K562 (cell line): ENCODE measurements around the gene SPOCD1. TPM values are rescaled to one million over a fixed set of nuclear protein-coding genes. Genes with fewer than 3 reads are reported as not detected.
"Not testable (repeated sequence)": the region's sequence is repeated elsewhere in the genome, so short reads cannot be mapped to it uniquely, and the experiment has no call there.

ENCODE experiments used
- ATAC-seq: fragments of 200-7000 bp; cut with Tn5 transposase; 3 replicates; pipeline ENCODE4 v1.9.1; 2020; ENCODE audit warnings: moderate library complexity
- BruUV-seq: library from RNA; stranded (reverse); fragments of 400-500 nt; replicated peaks from 2 replicates; lab custom pipeline; 2021; lab: Mats Ljungman, UMichigan
- CTCF ChIA-PET: fragments of 300-600 bp; formaldehyde crosslinking; extraction: SDS; loops from one replicate; lab custom pipeline; 2021; ENCODE audit warnings: low intra/inter-chr PET ratio; lab: Yijun Ruan, JAX
- POLR2A ChIA-PET: fragments of 300-600, 350-650 bp; sonication (Branson Sonifier 250); formaldehyde crosslinking; extraction: SDS; loops from one replicate; lab custom pipeline; 2021; ENCODE audit warnings: antibody characterized with exemption, inconsistent platforms; lab: Yijun Ruan, JAX
- DNase-seq, 4 experiments: peaks; one replicate each; pipeline versions ENCODE4 v3.0.0 to v3.0.0-alpha.2; 2011 to 2018; ENCODE audit warnings: low spot score in 3 of 4, mixed read lengths in 3 of 4; ENCODE audit errors: extremely low read depth in 1 of 4
- FAIRE-seq: peaks from 2 replicates; lab custom pipeline; 2011; peaks lifted over from hg19 to GRCh38; lab: Jason Lieb, UNC
- H2AFZ ChIP-seq: 2 replicates; pipeline ENCODE4 v1.6.0; 2011; ENCODE audit warnings: low read depth, low read length, control low read depth, inconsistent platforms
- H3K27ac ChIP-seq: fragments of 200-600 bp; 3 replicates; pipeline ENCODE4 v1.8.0; 2011; ENCODE audit warnings: low read depth, mild to moderate bottlenecking, control low read depth, inconsistent platforms, low read length, moderate library complexity, mixed read lengths; ENCODE audit errors: extremely low read depth
- H3K27me3 ChIP-seq, 2 experiments: fragments of 300-600 bp in 1 of 2; 2 replicates in 1 of 2; 3 replicates in 1 of 2; pipeline versions ENCODE4 v1.6.0 to v1.8.0; 2011; ENCODE audit warnings: inconsistent platforms in 2 of 2, low read length in 2 of 2, mild to moderate bottlenecking in 1 of 2, mixed read lengths in 1 of 2, moderate library complexity in 1 of 2; ENCODE audit not compliant: control insufficient read depth in 2 of 2, insufficient read depth in 2 of 2
- H3K36me3 ChIP-seq: fragments of 300-600 bp; 3 replicates; pipeline ENCODE4 v1.8.0; 2011; ENCODE audit warnings: mild to moderate bottlenecking, low read length, inconsistent platforms; ENCODE audit not compliant: control insufficient read depth, insufficient read depth
- H3K4me1 ChIP-seq, 2 experiments: fragments of 200-600 bp in 1 of 2; replicated peaks in 1 of 2; 2 replicates in 1 of 2; 3 replicates in 1 of 2; pipeline versions ENCODE4 v1.5.1 to v1.8.0; 2011; ENCODE audit warnings: inconsistent platforms in 2 of 2, low read length in 2 of 2, mild to moderate bottlenecking in 1 of 2, mixed read lengths in 1 of 2, moderate library complexity in 1 of 2; ENCODE audit not compliant: control insufficient read depth in 2 of 2, insufficient read depth in 2 of 2
- H3K4me2 ChIP-seq: 2 replicates; pipeline ENCODE4 v1.6.1; 2011; ENCODE audit warnings: low read length, control low read depth, inconsistent platforms, mixed read lengths; ENCODE audit not compliant: insufficient read depth
- H3K4me3 ChIP-seq: fragments of 200-600 bp; sonication (generic), shearing (Covaris generic); 2 replicates; pipeline ENCODE4 v1.5.1; 2016; ENCODE audit warnings: control low read depth, inconsistent platforms
- H3K79me2 ChIP-seq: fragments of 200-600 bp; 3 replicates; pipeline ENCODE4 v1.8.0; 2011; ENCODE audit warnings: low read length, inconsistent platforms; ENCODE audit not compliant: control insufficient read depth, insufficient read depth
- H3K9ac ChIP-seq, 2 experiments: 2 replicates each; pipeline versions ENCODE4 v1.6.0 to v1.6.1; 2011; ENCODE audit warnings: low read depth in 2 of 2, low read length in 2 of 2, control low read depth in 1 of 2, inconsistent platforms in 1 of 2, mild to moderate bottlenecking in 1 of 2, mixed read lengths in 1 of 2; ENCODE audit not compliant: insufficient read depth in 1 of 2
- H3K9me1 ChIP-seq: one replicate; pipeline ENCODE4 v1.6.0; 2011; ENCODE audit warnings: inconsistent platforms, mild to moderate bottlenecking, low read length, moderate library complexity; ENCODE audit not compliant: control insufficient read depth, insufficient read depth
- H3K9me3 ChIP-seq: replicated peaks from 2 replicates; pipeline ENCODE4 v1.5.1; 2011; ENCODE audit warnings: low read depth, low read length, inconsistent platforms; ENCODE audit not compliant: control insufficient read depth, insufficient read depth
- H4K20me1 ChIP-seq: replicated peaks from 2 replicates; pipeline ENCODE4 v1.6.1; 2011; ENCODE audit warnings: low read length, inconsistent platforms, mixed read lengths; ENCODE audit not compliant: control insufficient read depth, insufficient read depth
- ADNP ChIP-seq: fragments of 200-800 bp; sonication (Bioruptor generic); IDR thresholded peaks from 2 replicates; pipeline ENCODE4 v1.6.1; 2016; ENCODE audit warnings: missing genetic modification characterization, missing compliant biosample characterization
- RBM25 ChIP-seq: fragments of 200-400 bp; formaldehyde crosslinking; IDR thresholded peaks from 2 replicates; pipeline ENCODE4 v1.6.1; 2018; ENCODE audit warnings: low read length, low read depth, moderate library complexity; ENCODE audit not compliant: severe bottlenecking
- ZNF146 ChIP-seq: IDR thresholded peaks from one replicate; pipeline ENCODE4 v1.6.1; 2018; ENCODE audit warnings: missing compliant biosample characterization; ENCODE audit not compliant: unreplicated experiment
- WGBS: fragments of 100-300 bp; shearing (Covaris generic); methylation state at CpG from one replicate; pipeline ENCODE4 v1.1.6; 2016; ENCODE audit warnings: low coverage, mixed read lengths; ENCODE audit not compliant: insufficient coverage; ENCODE audit errors: missing lambda C conversion rate; 5-methylcytosine and 5-hydroxymethylcytosine counted together
- in situ Hi-C: fragments of 300-500 bp; cut with MboI; formaldehyde crosslinking; loops from 4 replicates; pipeline ENCODE4 v1.15.0; 2018; ENCODE audit warnings: inconsistent platforms, mixed read lengths
- intact Hi-C: fragments of 100-400 bp; cut with micrococcal nuclease; formaldehyde crosslinking; loops from 2 replicates; pipeline ENCODE4 v1.14.2; 2022
- polyA plus RNA-seq, 8 experiments: library from polyadenylated mRNA; depleted of rRNA in 4 of 8; stranded (reverse) in 5 of 8; unstranded in 3 of 8; fragments of >200 nt; fragmentation: Nextera tagmentation in 2 of 8; fragmentation: Illumina TruSeq in 1 of 8; extraction: Ambion mirVana in 2 of 8; extraction: Trizol in 1 of 8; gene quantifications; 2 replicates each; pipeline versions ENCODE4 v1.2.1 to v1.2.3, GENCODE V29; 2011 to 2014; ENCODE audit warnings: inconsistent platforms in 1 of 8, missing spikeins in 1 of 8
- total RNA-seq, 7 experiments: library from RNA; depleted of rRNA in 6 of 7; stranded (reverse); fragments of >200 nt in 6 of 7; fragmentation: Illumina TruSeq in 2 of 7; extraction: Trizol in 2 of 7; gene quantifications; 2 replicates each; pipeline versions ENCODE4 v1.2.1 to v1.2.3, GENCODE V29; 2011 to 2021; ENCODE audit warnings: low replicate concordance in 1 of 7
- TF ChIP-seq, protein P1 (sequence below): IDR thresholded peaks from 2 replicates; pipeline ENCODE4 v1.6.1; 2016; ENCODE audit warnings: missing genetic modification characterization, missing compliant biosample characterization
- TF ChIP-seq, protein P2 (sequence below): sonication (generic); formaldehyde crosslinking; IDR thresholded peaks from 2 replicates; pipeline ENCODE4 v1.8.0; 2023; ENCODE audit warnings: mild to moderate bottlenecking, missing genetic modification reagents

The SPOCD1 gene
- total and polyA plus RNA-seq, 9 of the 15 experiments (the other 6 are each of a cell fraction or from before 2014, with no cell fraction given): 0.03 to 0.71 (median 0.26) TPM; not detected in 1

DNA sequence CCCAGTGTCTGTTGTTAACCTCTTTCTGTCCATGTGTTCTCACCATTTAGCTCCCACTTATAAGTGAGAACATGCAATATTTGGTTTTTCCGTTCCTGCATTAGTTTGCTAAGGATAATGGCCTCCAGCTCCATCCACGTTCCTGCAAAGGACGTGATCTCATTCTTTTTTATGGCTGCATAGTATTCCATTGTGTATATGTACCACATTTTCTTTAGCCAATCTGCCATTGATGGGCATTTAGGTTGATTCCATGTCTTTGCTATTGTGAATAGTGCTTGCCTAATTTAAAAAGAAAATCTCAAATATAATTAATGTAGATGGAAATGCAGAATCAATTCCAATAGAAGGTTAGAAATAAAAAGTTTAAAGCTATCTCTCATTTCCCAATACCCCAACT is 679 bp upstream of the SPOCD1 start:
- CTCF ChIA-PET: interaction anchor here (0.6 to 3.3 kb wide), 2 partner anchors 147 to 430 kb away, joined by 3 to 20 read pairs; partner anchors contain the start of gene FAM167B
- H3K27me3 ChIP-seq, H2AFZ ChIP-seq, H3K4me2 ChIP-seq, H3K36me3 ChIP-seq, H3K9ac ChIP-seq, FAIRE-seq, ATAC-seq, H3K27ac ChIP-seq, DNase-seq, H3K9me1 ChIP-seq, H3K9me3 ChIP-seq, in situ Hi-C loops, H4K20me1 ChIP-seq, BruUV-seq, H3K79me2 ChIP-seq, H3K4me3 ChIP-seq: not testable (repeated sequence)
- intact Hi-C loops: loop anchor here (1.0 to 10.0 kb wide), 3 partner anchors 121 to 248 kb away; partner anchors contain the start of gene PTP4A2
- TF ChIP-seq, protein P1, sequence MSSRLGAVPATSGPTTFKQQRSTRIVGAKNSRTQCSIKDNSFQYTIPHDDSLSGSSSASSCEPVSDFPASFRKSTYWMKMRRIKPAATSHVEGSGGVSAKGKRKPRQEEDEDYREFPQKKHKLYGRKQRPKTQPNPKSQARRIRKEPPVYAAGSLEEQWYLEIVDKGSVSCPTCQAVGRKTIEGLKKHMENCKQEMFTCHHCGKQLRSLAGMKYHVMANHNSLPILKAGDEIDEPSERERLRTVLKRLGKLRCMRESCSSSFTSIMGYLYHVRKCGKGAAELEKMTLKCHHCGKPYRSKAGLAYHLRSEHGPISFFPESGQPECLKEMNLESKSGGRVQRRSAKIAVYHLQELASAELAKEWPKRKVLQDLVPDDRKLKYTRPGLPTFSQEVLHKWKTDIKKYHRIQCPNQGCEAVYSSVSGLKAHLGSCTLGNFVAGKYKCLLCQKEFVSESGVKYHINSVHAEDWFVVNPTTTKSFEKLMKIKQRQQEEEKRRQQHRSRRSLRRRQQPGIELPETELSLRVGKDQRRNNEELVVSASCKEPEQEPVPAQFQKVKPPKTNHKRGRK: peak; percentile 19; the same call in 1 of the 2 replicates
- TF ChIP-seq ZNF146 (CRISPR knock-in tag) (peak; percentile 100), RBM25 (peak; percentile 59), ADNP (tag) (peak; percentile 92)
- TF ChIP-seq, protein P2, sequence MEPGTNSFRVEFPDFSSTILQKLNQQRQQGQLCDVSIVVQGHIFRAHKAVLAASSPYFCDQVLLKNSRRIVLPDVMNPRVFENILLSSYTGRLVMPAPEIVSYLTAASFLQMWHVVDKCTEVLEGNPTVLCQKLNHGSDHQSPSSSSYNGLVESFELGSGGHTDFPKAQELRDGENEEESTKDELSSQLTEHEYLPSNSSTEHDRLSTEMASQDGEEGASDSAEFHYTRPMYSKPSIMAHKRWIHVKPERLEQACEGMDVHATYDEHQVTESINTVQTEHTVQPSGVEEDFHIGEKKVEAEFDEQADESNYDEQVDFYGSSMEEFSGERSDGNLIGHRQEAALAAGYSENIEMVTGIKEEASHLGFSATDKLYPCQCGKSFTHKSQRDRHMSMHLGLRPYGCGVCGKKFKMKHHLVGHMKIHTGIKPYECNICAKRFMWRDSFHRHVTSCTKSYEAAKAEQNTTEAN: peak; percentile 56; the same call in 1 of the 2 replicates
- peaks cover 10 to 23% of the 10 kb centered on the region in 2 experiments; a peak in 4 of 5 replicates for H3K4me1 ChIP-seq
- 82% methylated on average over 3 of the region's 3 CpGs for WGBS
- POLR2A ChIA-PET: interaction anchor here (0.7 to 2.3 kb wide), 7 partner anchors 10 to 148 kb away, joined by 3 to 6 read pairs (median 3); no protein-coding TSS in a partner anchor
